Spleen (tissue), 11 donors: ENCODE measurements around the gene RORC. TPM values are rescaled to one million over a fixed set of nuclear protein-coding genes. Genes with fewer than 3 reads are reported as not detected.

Experiments used
- DNase-seq: peaks from one replicate; pipeline ENCODE4 v3.0.0-alpha.2; 2020
- H3K27ac ChIP-seq, 8 donors: fragments of 200-600 bp; sonication (generic) in 7 of 8; 1 replicate in 4 of 8; 2 replicates in 4 of 8; pipeline versions ENCODE4 v1.5.0 to v1.8.0; 2016 to 2021; ENCODE audit warnings: inconsistent platforms in 4 of 8, mild to moderate bottlenecking in 4 of 8, moderate library complexity in 1 of 8
- H3K27me3 ChIP-seq, 7 donors: fragments of 200-600 bp; sonication (generic) in 6 of 7; replicated peaks in 1 of 7; 1 replicate in 4 of 7; 2 replicates in 3 of 7; pipeline versions ENCODE4 v1.5.0 to v1.8.0; 2016 to 2021; ENCODE audit warnings: inconsistent platforms in 3 of 7, mild to moderate bottlenecking in 1 of 7
- H3K36me3 ChIP-seq, 6 donors: fragments of 200-600 bp; sonication (generic) in 5 of 6; 1 replicate in 4 of 6; 2 replicates in 2 of 6; pipeline versions ENCODE4 v1.5.0 to v1.8.0; 2016 to 2021; ENCODE audit warnings: inconsistent platforms in 2 of 6
- H3K4me1 ChIP-seq, 6 donors: fragments of 200-600 bp; sonication (generic) in 5 of 6; 1 replicate in 3 of 6; 2 replicates in 3 of 6; pipeline versions ENCODE4 v1.5.0 to v1.8.0; 2016 to 2021; ENCODE audit warnings: inconsistent platforms in 3 of 6
- H3K4me3 ChIP-seq, 8 donors: fragments of 200-600 bp; sonication (generic) in 7 of 8; 1 replicate in 4 of 8; 2 replicates in 4 of 8; pipeline versions ENCODE4 v1.5.0 to v1.8.0; 2016 to 2021; ENCODE audit warnings: inconsistent platforms in 4 of 8, mild to moderate bottlenecking in 4 of 8, moderate library complexity in 2 of 8
- H3K9me3 ChIP-seq, 8 donors: fragments of 200-600 bp; sonication (generic) in 7 of 8; 1 replicate in 4 of 8; 2 replicates in 4 of 8; pipeline versions ENCODE4 v1.5.0 to v1.8.0; 2016 to 2021; ENCODE audit warnings: inconsistent platforms in 4 of 8
- CTCF ChIP-seq, 11 experiments: fragments of 200-600 bp in 7 of 11; fragments of 450-650 bp in 4 of 11; sonication (generic) in 4 of 11; IDR thresholded peaks in 8 of 11; conservative IDR thresholded peaks in 3 of 11; 1 replicate in 7 of 11; 2 replicates in 4 of 11; pipeline versions ENCODE4 v1.4.0 to v1.8.0; 2016 to 2021; ENCODE audit warnings: antibody characterized with exemption in 11 of 11, inconsistent platforms in 4 of 11, mild to moderate bottlenecking in 1 of 11
- POLR2A ChIP-seq, 3 donors: fragments of 450-650 bp; IDR thresholded peaks; one replicate each; pipeline ENCODE4 v1.5.1; 2017; ENCODE audit warnings: antibody characterized with exemption in 3 of 3, mild to moderate bottlenecking in 1 of 3
- POLR2AphosphoS5 ChIP-seq, 3 donors: sonication (generic); formaldehyde crosslinking; IDR thresholded peaks; one replicate each; pipeline ENCODE4 v1.5.1; 2017; ENCODE audit warnings: antibody characterized with exemption in 3 of 3
- WGBS, 5 donors: extraction: QIAGEN DNeasy Blood & Tissue Kit in 3 of 5; methylation state at CpG; one replicate each; pipeline versions ENCODE4 v1.1.5 to v1.1.7; 2013 to 2018; 5-methylcytosine and 5-hydroxymethylcytosine counted together
- intact Hi-C: fragments of 100-400 bp; cut with DNase I; formaldehyde crosslinking; loops from one replicate; pipeline ENCODE4 v1.15.0; 2023; ENCODE audit warnings: low total_unique reads
- polyA plus RNA-seq, 3 donors: library from polyadenylated mRNA; stranded (reverse); fragments of 200-250 nt; gene quantifications; one replicate each; pipeline ENCODE4 v1.2.1, GENCODE V29; 2013
- total RNA-seq, 7 donors: library from RNA; depleted of rRNA in 3 of 7; stranded (reverse); fragments of >200 nt in 3 of 7; fragmentation: NEBNext Ultra II Directional in 4 of 7; extraction: Animal tissue kit (Norgen Biotek cat#: 25700) in 4 of 7; gene quantifications; one replicate each; pipeline versions ENCODE4 v1.1.0 to v1.2.1, GENCODE V29; 2016 to 2021
- donor health status: healthy with polysubstance abuse.
- donor health status: DM: no; HTN: no; CAD: no; lungs with moderate emphysema.
- donor health status: DM: no; HTN: no; CAD: no.
- donor health status: Bipolar disorder and iron deficiency.
- donor health status: healthy.
- donor health status: DM: no; HTN: no; CAD: no.
- donor health status: DM: yes; HTN: yes; CAD: no.

The RORC gene
- total and polyA plus RNA-seq, 10 donors, result 0.14 to 4.1 (median 1.6) TPM

GRCh38 chr1:151827853-151828252, 3.7 kb downstream of the RORC start:
- no peaks in the 10 kb centered on the region for H3K36me3 ChIP-seq
- DNase-seq, result no peak
- no peak for TF ChIP-seq POLR2A (IDR thresholded peaks at IDR 0.05)
- no peak for TF ChIP-seq CTCF (IDR thresholded peaks at IDR 0.05 in 8 of 11, conservative IDR thresholded peaks at IDR 0.05 in 3 of 11)
- TF ChIP-seq POLR2AphosphoS5 (IDR thresholded peaks at IDR 0.05), result no peak
- intact Hi-C loops, result no loop called here
- no peak overlapping the region for H3K4me3 ChIP-seq
- peaks cover 6 to 43% (median 27%) of the 10 kb centered on the region in 6 donors for H3K4me1 ChIP-seq
- no peaks in the 10 kb centered on the region for H3K9me3 ChIP-seq
- peak overlapping the region in 2 of 8 donors; percentile 42 to 45 for H3K27ac ChIP-seq
- peaks cover 0 to 27% (median 0%) of the 10 kb centered on the region in 7 donors for H3K27me3 ChIP-seq
- WGBS, 5 donors, result 17 to 30% (median 21%) methylated on average over 7 to 9 of the region's 9 CpGs

DNA sequence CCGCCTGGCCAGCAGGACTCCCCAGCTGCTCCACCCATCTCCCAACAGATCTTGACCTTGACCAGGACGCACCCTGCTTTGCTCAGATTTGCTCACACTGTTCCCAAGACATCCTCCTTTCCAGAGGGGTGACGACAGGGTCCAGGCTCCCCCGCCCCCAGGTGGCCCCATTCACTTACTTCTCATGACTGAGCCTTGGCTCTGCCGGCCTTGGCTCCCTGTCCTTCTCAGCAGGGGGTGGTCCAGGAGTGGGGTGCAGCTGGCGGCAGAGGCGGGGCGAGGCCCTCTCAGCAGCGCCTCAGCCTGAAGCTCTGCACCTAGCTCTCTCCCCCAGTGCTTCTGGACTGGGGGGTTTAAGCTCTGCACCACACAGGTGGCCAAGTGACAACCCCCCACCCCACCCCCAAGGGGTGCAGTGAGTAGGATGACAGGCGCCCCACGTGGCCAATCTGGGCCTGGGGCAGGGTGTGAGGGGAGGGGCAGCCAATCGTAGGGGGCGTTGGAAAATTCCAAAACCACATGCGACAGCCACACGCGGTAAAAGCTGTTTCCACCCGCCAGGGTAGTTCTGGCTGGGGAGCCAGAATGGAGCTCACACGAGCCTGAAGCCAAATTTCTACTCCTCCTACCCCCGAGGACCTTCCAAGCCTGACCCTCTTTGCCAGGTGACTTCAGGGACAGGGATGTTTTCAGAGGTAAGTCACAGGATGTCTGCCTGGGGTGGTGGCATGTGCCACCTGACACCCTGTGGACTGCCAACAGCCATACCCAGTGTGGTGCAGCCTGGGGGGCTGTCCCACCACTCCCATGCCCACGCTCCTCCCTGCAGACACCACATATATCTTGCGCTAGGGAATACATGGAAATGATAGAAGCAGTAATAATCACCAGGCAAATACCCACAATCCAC, 5.6 kb downstream of the RORC start:
- DNase-seq, result no peak
- intact Hi-C loops, result no loop called here
- TF ChIP-seq POLR2AphosphoS5 (IDR thresholded peaks at IDR 0.05) (no peak), POLR2A (IDR thresholded peaks at IDR 0.05) (no peak), CTCF (IDR thresholded peaks at IDR 0.05 in 8 of 11, conservative IDR thresholded peaks at IDR 0.05 in 3 of 11) (no peak)
- H3K9me3 ChIP-seq, result no peaks in the 10 kb centered on the region
- H3K27ac ChIP-seq, result peak overlapping the region in 2 of 8 donors; percentile 15 to 38
- H3K4me1 ChIP-seq, result peaks cover 6 to 40% (median 28%) of the 10 kb centered on the region in 6 donors
- H3K27me3 ChIP-seq, result peaks cover 0 to 32% (median 0%) of the 10 kb centered on the region in 7 donors
- 65 to 76% (median 71%) methylated on average over 17 to 21 of the region's 21 CpGs for WGBS, 5 donors
- H3K4me3 ChIP-seq, result peak overlapping the region in 2 of 8 donors; percentile 24 to 30
- H3K36me3 ChIP-seq, result no peaks in the 10 kb centered on the region

DNA sequence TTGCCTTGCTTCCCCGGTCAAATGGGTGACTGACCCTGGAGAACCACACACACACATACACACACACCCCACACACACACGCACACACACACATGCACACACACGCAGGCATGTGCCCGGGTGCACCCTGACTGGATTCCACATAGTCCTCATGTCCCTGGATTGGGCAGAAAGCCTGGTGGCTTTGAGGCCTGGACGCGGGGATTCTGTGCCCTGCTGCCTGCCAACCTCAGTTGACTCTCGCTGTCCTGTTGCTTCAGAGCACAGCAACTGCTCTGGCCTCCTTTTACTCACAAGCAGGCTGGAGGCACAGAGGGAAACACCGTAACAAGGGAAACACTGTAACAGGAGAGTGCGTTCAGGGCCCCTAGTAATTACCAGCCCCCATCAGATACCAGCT, 6.4 kb downstream of the RORC start:
- H3K4me3 ChIP-seq, result peak overlapping the region in 2 of 8 donors; percentile 24 to 30
- H3K27me3 ChIP-seq, result peaks cover 0 to 32% (median 0%) of the 10 kb centered on the region in 7 donors
- intact Hi-C loops, result no loop called here
- peaks cover 6 to 38% (median 25%) of the 10 kb centered on the region in 6 donors for H3K4me1 ChIP-seq
- peak overlapping the region in 2 of 8 donors; percentile 8 to 15 for H3K27ac ChIP-seq
- TF ChIP-seq POLR2AphosphoS5 (IDR thresholded peaks at IDR 0.05) (no peak), CTCF (IDR thresholded peaks at IDR 0.05 in 8 of 11, conservative IDR thresholded peaks at IDR 0.05 in 3 of 11) (no peak), POLR2A (IDR thresholded peaks at IDR 0.05) (no peak)
- no peak for DNase-seq
- H3K9me3 ChIP-seq, result no peaks in the 10 kb centered on the region
- no peaks in the 10 kb centered on the region for H3K36me3 ChIP-seq
- 66 to 84% (median 81%) methylated on average over 5 to 9 of the region's 9 CpGs for WGBS, 5 donors

- intact Hi-C loops, result no loop called here
- Histone ChIP-seq H3K36me3 (no peaks in the 10 kb centered on the region), H3K9me3 (no peaks in the 10 kb centered on the region), H3K27me3 (peaks cover 0 to 28% (median 0%) of the 10 kb centered on the region in 7 donors), H3K4me3 (no peak overlapping the region), H3K27ac (peak overlapping the region in 2 of 8 donors; percentile 36 to 51), H3K4me1 (peaks cover 0 to 19% (median 7%) of the 10 kb centered on the region in 6 donors)
- DNase-seq, result no peak
- TF ChIP-seq POLR2A (IDR thresholded peaks at IDR 0.05) (no peak), CTCF (IDR thresholded peaks at IDR 0.05 in 8 of 11, conservative IDR thresholded peaks at IDR 0.05 in 3 of 11) (no peak), POLR2AphosphoS5 (IDR thresholded peaks at IDR 0.05) (no peak)
- WGBS, 5 donors, result 77 to 92% (median 87%) methylated on average over 8 of the region's 8 CpGs
These were observed 8.4 kb downstream of the RORC start for GRCh38 chr1:151823175-151823574.
